Activated CD4-positive, alpha-beta T cell treated with anti-CD3 and anti-CD28 coated beads for 36 hours (primary cell): ENCODE data around the gene COPA. TPM values are rescaled to one million over a fixed set of nuclear protein-coding genes. Genes with fewer than 3 reads are reported as not detected.
A peak's percentile ranks its signal among the peaks of the same experiment; 100 is the strongest.
"Not testable (repeated sequence)": the region's sequence is repeated elsewhere in the genome, so short reads cannot be mapped to it uniquely, and the experiment has no call there.

Source experiments
- ATAC-seq: fragments of 200-7000 bp; cut with Tn5 transposase; one replicate; pipeline ENCODE4 v1.10.0; 2021; ENCODE audit warnings: mild to moderate bottlenecking, moderate library complexity
- CTCF ChIA-PET: fragments of 350-600 bp; sonication (Branson Sonifier 250); formaldehyde crosslinking; loops from one replicate; lab custom pipeline; 2021; ENCODE audit warnings: antibody characterized with exemption; lab: Charles Lee
- POLR2A ChIA-PET: fragments of 350-600 bp; sonication (Branson Sonifier 250); formaldehyde crosslinking; loops from one replicate; lab custom pipeline; 2021; ENCODE audit warnings: antibody characterized with exemption, inconsistent platforms; lab: Charles Lee
- DNase-seq: peaks from one replicate; pipeline ENCODE4 v3.0.0-alpha.2; 2020
- H3K27ac Mint-ChIP-seq: one replicate; pipeline ENCODE4 v1.8.0; 2021; ENCODE audit warnings: mixed read lengths
- H3K27me3 Mint-ChIP-seq: one replicate; pipeline ENCODE4 v1.8.0; 2021; ENCODE audit warnings: mixed read lengths
- H3K36me3 Mint-ChIP-seq: one replicate; pipeline ENCODE4 v1.8.0; 2021; ENCODE audit warnings: low read depth, mixed read lengths
- H3K4me1 Mint-ChIP-seq: one replicate; pipeline ENCODE4 v1.8.0; 2021; ENCODE audit warnings: mixed read lengths
- H3K4me3 Mint-ChIP-seq: one replicate; pipeline ENCODE4 v1.8.0; 2021; ENCODE audit warnings: mild to moderate bottlenecking, moderate library complexity, mixed read lengths
- H3K9me3 Mint-ChIP-seq: one replicate; pipeline ENCODE4 v1.8.0; 2021; ENCODE audit warnings: low read depth, mixed read lengths
- intact Hi-C, 2 experiments: fragments of 100-400 bp; cut with DNase I in 1 of 2; cut with micrococcal nuclease in 1 of 2; formaldehyde crosslinking; loops; one replicate each; pipeline versions ENCODE4 v1.14.2 to v1.15.1; 2022 to 2024; cut with DNase I, micrococcal nuclease
- total RNA-seq, 2 experiments: library from RNA; stranded (reverse); gene quantifications; one replicate each; pipeline ENCODE4 v1.2.3, GENCODE V29; 2021

The COPA gene
- 100 to 1,000 TPM; 125 to 148 TPM for total RNA-seq

DNA sequence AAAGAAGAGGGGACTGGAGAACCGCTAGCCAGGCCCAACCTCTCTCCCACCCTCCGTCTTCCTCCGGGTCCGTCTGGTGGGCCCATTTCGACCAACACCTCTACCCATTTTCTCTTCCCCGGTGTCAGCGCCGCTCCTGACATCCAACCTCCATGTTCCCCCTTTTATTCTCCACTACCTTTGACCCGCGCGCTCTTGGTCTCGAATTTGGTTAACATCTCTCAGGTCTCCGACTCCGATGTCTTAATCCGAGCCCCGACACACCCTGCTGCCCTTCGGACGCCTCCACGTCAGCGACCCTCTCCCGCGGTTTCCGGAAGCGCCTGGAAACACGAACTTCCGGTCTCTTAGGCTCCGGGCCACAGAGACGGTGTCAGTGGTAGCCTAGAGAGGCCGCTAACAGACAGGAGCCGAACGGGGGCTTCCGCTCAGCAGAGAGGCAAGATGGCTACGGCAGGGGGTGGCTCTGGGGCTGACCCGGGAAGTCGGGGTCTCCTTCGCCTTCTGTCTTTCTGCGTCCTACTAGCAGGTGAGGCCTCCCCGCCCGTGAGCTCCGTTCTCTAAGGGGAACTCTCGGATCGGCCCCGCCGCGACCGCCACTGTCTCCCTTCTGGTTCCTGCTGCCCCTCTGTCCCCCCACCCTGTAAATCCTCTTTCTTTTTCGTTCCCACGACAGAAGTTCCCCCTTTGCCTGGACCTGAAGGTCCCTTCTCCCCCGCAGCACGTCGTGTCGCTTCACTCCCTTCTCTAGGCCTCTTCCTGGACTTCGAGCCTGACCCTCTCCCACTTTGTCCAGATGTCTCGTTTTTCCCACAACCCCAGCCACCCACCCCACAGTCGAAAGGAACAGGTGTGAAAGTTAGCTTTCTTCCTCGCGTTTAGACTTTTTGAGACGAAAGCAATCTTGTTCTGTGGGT, at the start of gene COPA, which contains the start of gene NCSTN:
COPA (minus strand) TSS at position 298 of the 917 bp plus-strand sequence; CDS start at position 218, 80 bp downstream.
NCSTN (plus strand) TSS at position 431 of the 917 bp plus-strand sequence; CDS start at position 445, 14 bp downstream.
- ATAC-seq (peak; percentile 99), DNase-seq (peak; percentile 94)
- ChIA-PET POLR2A (no interaction called here), CTCF (interaction anchor here (0.6 to 0.9 kb wide), 3 partner anchors 239 to 658 kb away, joined by 3 read pairs; no protein-coding TSS in a partner anchor)
- H3K36me3 Mint-ChIP-seq: peaks cover 44% of the 10 kb centered on the region
- no peaks in the 10 kb centered on the region for H3K9me3 Mint-ChIP-seq
- peaks cover 31% of the 10 kb centered on the region for H3K4me1 Mint-ChIP-seq
- H3K27ac Mint-ChIP-seq: peak within 1 kb of the TSS; percentile 100
- intact Hi-C loops: loop anchor here (1.0 to 5.0 kb wide), 7 partner anchors 58 to 1404 kb away; partner anchors contain the start of genes PEX19 (in 2 of the 2), DCAF8 (in 1 of the 2), DUSP12 (in 1 of the 2) and IGSF8 (in 1 of the 2)
- peak within 1 kb of the TSS; percentile 100 for H3K4me3 Mint-ChIP-seq
- H3K27me3 Mint-ChIP-seq: no peaks in the 10 kb centered on the region

GRCh38 chr1:160388406-160388805, 45.4 kb upstream of the COPA start:
- H3K4me1 Mint-ChIP-seq, H3K9me3 Mint-ChIP-seq, intact Hi-C loops, H3K36me3 Mint-ChIP-seq, H3K27me3 Mint-ChIP-seq, DNase-seq, ATAC-seq, POLR2A ChIA-PET, H3K27ac Mint-ChIP-seq, H3K4me3 Mint-ChIP-seq: not testable (repeated sequence)
- CTCF ChIA-PET: interaction anchor here (0.7 to 1.0 kb wide), 2 partner anchors 40 to 220 kb away, joined by 3 to 4 read pairs; no protein-coding TSS in a partner anchor

GRCh38 chr1:160384812-160385211, 41.8 kb upstream of the COPA start:
- H3K4me3 Mint-ChIP-seq, POLR2A ChIA-PET, H3K27me3 Mint-ChIP-seq, ATAC-seq, intact Hi-C loops, H3K36me3 Mint-ChIP-seq, H3K27ac Mint-ChIP-seq, CTCF ChIA-PET, DNase-seq, H3K4me1 Mint-ChIP-seq, H3K9me3 Mint-ChIP-seq: not testable (repeated sequence)

DNA sequence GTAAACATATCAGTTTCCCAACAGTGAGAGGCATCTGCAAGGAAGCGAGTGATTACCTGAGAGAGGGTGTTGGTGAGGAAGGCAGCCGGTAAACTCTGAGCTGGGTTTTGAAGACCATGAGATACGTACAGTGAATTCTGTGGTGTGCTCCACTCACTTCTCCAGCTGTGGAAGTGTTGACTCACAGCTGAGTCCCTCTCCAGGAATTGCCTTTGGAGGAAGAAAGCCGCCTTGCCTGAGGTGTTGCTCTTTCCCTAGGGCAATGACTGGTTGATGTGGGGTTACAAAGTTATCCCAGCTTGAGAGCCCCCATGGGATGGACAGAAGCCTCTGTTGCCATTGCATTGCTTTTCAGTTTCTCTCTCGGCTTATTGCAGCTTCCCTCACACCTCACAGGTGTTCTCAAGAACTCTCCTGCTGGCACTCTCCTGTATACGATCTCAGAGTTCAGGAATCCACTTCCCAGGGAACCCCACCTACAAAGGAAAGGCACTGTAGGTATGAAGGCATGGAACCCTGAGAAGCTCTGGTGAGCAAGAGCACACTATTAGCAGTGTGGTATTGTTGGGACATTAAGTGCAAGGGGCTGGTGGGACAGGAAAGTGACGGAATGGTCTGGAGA, 34.6 kb upstream of the COPA start:
- Mint-ChIP-seq H3K4me1 (peaks cover 13% of the 10 kb centered on the region), H3K9me3 (no peaks in the 10 kb centered on the region), H3K36me3 (no peaks in the 10 kb centered on the region), H3K27ac (no peak overlapping the region), H3K4me3 (no peak overlapping the region), H3K27me3 (no peaks in the 10 kb centered on the region)
- POLR2A ChIA-PET: interaction anchor here (0.6 to 1.3 kb wide), 2 partner anchors 25 to 420 kb away, joined by 3 to 4 read pairs; no protein-coding TSS in a partner anchor
- DNase-seq (no peak), ATAC-seq (no peak)
- intact Hi-C loops: loop anchor here (2.0 to 5.0 kb wide), 2 partner anchors 277 to 440 kb away; no protein-coding TSS in a partner anchor
- CTCF ChIA-PET: interaction anchor here (0.6 to 5.0 kb wide), 24 partner anchors 10 to 557 kb away, joined by 3 to 38 read pairs (median 4); partner anchors contain the start of genes NHLH1 and PIGM

GRCh38 chr1:160376525-160377131, 33.6 kb upstream of the COPA start:
- ChIA-PET CTCF (interaction anchor here (0.6 to 5.0 kb wide), 46 partner anchors 9 to 1381 kb away, joined by 3 to 38 read pairs (median 4); partner anchors contain the start of genes CASQ1, NHLH1 and PEX19), POLR2A (no interaction called here)
- no peaks in the 10 kb centered on the region for H3K27me3 Mint-ChIP-seq
- intact Hi-C loops: loop anchor here (1.0 to 5.0 kb wide), 5 partner anchors 183 to 439 kb away; no protein-coding TSS in a partner anchor
- ATAC-seq (peak; percentile 89), DNase-seq (peak; percentile 48)
- H3K36me3 Mint-ChIP-seq: no peaks in the 10 kb centered on the region
- no peaks in the 10 kb centered on the region for H3K9me3 Mint-ChIP-seq
- H3K27ac Mint-ChIP-seq: no peak overlapping the region
- no peak overlapping the region for H3K4me3 Mint-ChIP-seq
- peaks cover 13% of the 10 kb centered on the region for H3K4me1 Mint-ChIP-seq

- Mint-ChIP-seq H3K9me3 (no peaks in the 10 kb centered on the region), H3K4me3 (no peak overlapping the region), H3K4me1 (peaks cover 13% of the 10 kb centered on the region), H3K27ac (no peak overlapping the region), H3K27me3 (no peaks in the 10 kb centered on the region), H3K36me3 (no peaks in the 10 kb centered on the region)
- DNase-seq: peak; percentile 25
- intact Hi-C loops: loop anchor here (1.0 to 5.0 kb wide), 5 partner anchors 183 to 439 kb away; no protein-coding TSS in a partner anchor
- POLR2A ChIA-PET: no interaction called here
- peak; percentile 71 for ATAC-seq
- CTCF ChIA-PET: interaction anchor here (0.6 to 5.0 kb wide), 40 partner anchors 10 to 1382 kb away, joined by 3 to 38 read pairs (median 4); partner anchors contain the start of genes CASQ1, NHLH1 and PEX19
Observed at GRCh38 chr1:160375788-160376524, 32.9 kb upstream of the COPA start.

GRCh38 chr1:160374306-160375110, 31.5 kb upstream of the COPA start:
- no peaks in the 10 kb centered on the region for H3K36me3 Mint-ChIP-seq
- no peak overlapping the region for H3K4me3 Mint-ChIP-seq
- ChIA-PET CTCF (interaction anchor here (0.7 to 2.8 kb wide), 7 partner anchors 26 to 273 kb away, joined by 3 to 20 read pairs (median 3); no protein-coding TSS in a partner anchor), POLR2A (interaction anchor here (0.6 kb wide), 1 partner anchor 37 kb away, joined by 3 read pairs; no protein-coding TSS in a partner anchor)
- DNase-seq: no peak
- no peaks in the 10 kb centered on the region for H3K27me3 Mint-ChIP-seq
- H3K27ac Mint-ChIP-seq: no peak overlapping the region
- intact Hi-C loops: loop anchor here in 1 of 2 experiments (5.0 kb wide), 1 partner anchor 437 kb away; no protein-coding TSS in a partner anchor
- peaks cover 13% of the 10 kb centered on the region for H3K4me1 Mint-ChIP-seq
- ATAC-seq: no peak
- H3K9me3 Mint-ChIP-seq: no peaks in the 10 kb centered on the region

- ChIA-PET POLR2A (no interaction called here), CTCF (interaction anchor here (0.8 to 1.6 kb wide), 3 partner anchors 82 to 273 kb away, joined by 3 to 7 read pairs (median 3); no protein-coding TSS in a partner anchor)
- H3K9me3 Mint-ChIP-seq: no peaks in the 10 kb centered on the region
- intact Hi-C loops: no loop called here
- H3K27ac Mint-ChIP-seq: no peak overlapping the region
- H3K4me3 Mint-ChIP-seq: no peak overlapping the region
- H3K4me1 Mint-ChIP-seq: peaks cover 13% of the 10 kb centered on the region
- H3K36me3 Mint-ChIP-seq: no peaks in the 10 kb centered on the region
- H3K27me3 Mint-ChIP-seq: no peaks in the 10 kb centered on the region
- ATAC-seq: no peak
- DNase-seq: no peak
Observed at GRCh38 chr1:160373696-160374095, 30.6 kb upstream of the COPA start.

- no peaks in the 10 kb centered on the region for H3K9me3 Mint-ChIP-seq
- no peaks in the 10 kb centered on the region for H3K27me3 Mint-ChIP-seq
- no peaks in the 10 kb centered on the region for H3K36me3 Mint-ChIP-seq
- CTCF ChIA-PET: interaction anchor here (0.5 to 1.2 kb wide), 2 partner anchors 80 to 161 kb away, joined by 3 to 5 read pairs; no protein-coding TSS in a partner anchor
- DNase-seq (no peak), ATAC-seq (no peak)
- H3K27ac Mint-ChIP-seq: no peak overlapping the region
- intact Hi-C loops: no loop called here
- POLR2A ChIA-PET: no interaction called here
- H3K4me1 Mint-ChIP-seq: peaks cover 13% of the 10 kb centered on the region
- H3K4me3 Mint-ChIP-seq: no peak overlapping the region
Observed at GRCh38 chr1:160371756-160372155, 28.7 kb upstream of the COPA start.
